ENCODE measurements around the gene LMO1.

Gene LMO1

GRCh38 chr11:8230178-8230859 is 33.4 kb downstream of the LMO1 start:
- TF ChIP-seq FOXA1 (IDR thresholded peaks at IDR 0.05) (no peak), TARDBP (IDR thresholded peaks at IDR 0.05) (no peak), FOXM1 (IDR thresholded peaks at IDR 0.05; ENCODE audit: borderline replicate concordance) (no peak), LEF1 (IDR thresholded peaks at IDR 0.05; ENCODE audit: borderline replicate concordance) (no peak), CTBP1 (IDR thresholded peaks at IDR 0.05; ENCODE audit: borderline replicate concordance) (no peak), FOXK2 (IDR thresholded peaks at IDR 0.05) (no peak), ARNT (IDR thresholded peaks at IDR 0.05) (no peak), ELF4 (IDR thresholded peaks at IDR 0.05) (no peak), NFRKB (IDR thresholded peaks at IDR 0.05) (no peak), BHLHE40 (IDR thresholded peaks at IDR 0.05; ENCODE audit: borderline replicate concordance) (no peak), SUZ12 (IDR thresholded peaks at IDR 0.05) (no peak), ZNF384 (IDR thresholded peaks at IDR 0.05) (no peak), HDGF (IDR thresholded peaks at IDR 0.05; ENCODE audit: borderline replicate concordance) (no peak), SP1 (IDR thresholded peaks at IDR 0.05) (no peak), L3MBTL2 (conservative IDR thresholded peaks at IDR 0.05) (no peak)
- TF ChIP-seq, protein P1, sequence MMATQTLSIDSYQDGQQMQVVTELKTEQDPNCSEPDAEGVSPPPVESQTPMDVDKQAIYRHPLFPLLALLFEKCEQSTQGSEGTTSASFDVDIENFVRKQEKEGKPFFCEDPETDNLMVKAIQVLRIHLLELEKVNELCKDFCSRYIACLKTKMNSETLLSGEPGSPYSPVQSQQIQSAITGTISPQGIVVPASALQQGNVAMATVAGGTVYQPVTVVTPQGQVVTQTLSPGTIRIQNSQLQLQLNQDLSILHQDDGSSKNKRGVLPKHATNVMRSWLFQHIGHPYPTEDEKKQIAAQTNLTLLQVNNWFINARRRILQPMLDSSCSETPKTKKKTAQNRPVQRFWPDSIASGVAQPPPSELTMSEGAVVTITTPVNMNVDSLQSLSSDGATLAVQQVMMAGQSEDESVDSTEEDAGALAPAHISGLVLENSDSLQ (IDR thresholded peaks at IDR 0.05): no peak
- no peak for DNase-seq (ENCODE audit: extremely low spot score)
- POLR2A ChIA-PET: no interaction called here
- CTCF ChIA-PET: interaction anchor here (0.6 to 1.2 kb wide), 3 partner anchors 87 to 337 kb away, joined by 3 to 4 read pairs (median 3); no protein-coding TSS in a partner anchor

- ChIA-PET POLR2A (interaction anchor here (2.4 kb wide), 1 partner anchor 33 kb away, joined by 6 read pairs; no protein-coding TSS in a partner anchor), CTCF (interaction anchor here (0.8 to 2.1 kb wide), 4 partner anchors 12 to 337 kb away, joined by 3 to 8 read pairs (median 4); partner anchors contain the start of gene LMO1)
- no peak for TF ChIP-seq SUZ12 (IDR thresholded peaks at IDR 0.05)
- TF ChIP-seq FOXK2 (IDR thresholded peaks at IDR 0.05): no peak
- TF ChIP-seq, protein P1 (IDR thresholded peaks at IDR 0.05): no peak
- TF ChIP-seq SP1 (IDR thresholded peaks at IDR 0.05): no peak
- no peak for TF ChIP-seq L3MBTL2 (conservative IDR thresholded peaks at IDR 0.05)
- TF ChIP-seq FOXM1 (IDR thresholded peaks at IDR 0.05; ENCODE audit: borderline replicate concordance): no peak
- DNase-seq (ENCODE audit: extremely low spot score): no peak
These were observed 34.1 kb downstream of the LMO1 start for GRCh38 chr11:8229299-8230177.

DNA sequence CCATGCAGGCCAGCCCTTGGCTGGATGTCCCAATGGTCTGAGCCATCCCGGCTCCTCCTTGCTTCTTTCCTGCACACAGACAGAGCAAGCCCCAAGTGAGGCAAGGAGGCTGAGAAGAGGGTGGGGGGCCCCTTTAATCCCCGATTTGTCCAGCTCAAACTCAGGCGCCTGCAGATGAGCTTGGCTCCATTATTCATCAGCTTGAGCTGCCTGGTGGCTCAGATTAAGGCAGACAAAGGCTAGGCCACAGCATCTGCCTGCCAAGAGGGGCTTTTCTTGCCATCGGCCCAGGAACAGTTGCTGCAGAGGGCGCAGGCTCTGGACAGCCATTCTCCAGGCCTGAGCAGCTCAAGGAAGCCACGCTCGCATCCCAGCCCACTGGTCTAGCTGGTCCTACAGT is 35.4 kb downstream of the LMO1 start:
- POLR2A ChIA-PET: interaction anchor here (2.4 kb wide), 1 partner anchor 35 kb away, joined by 6 read pairs; no protein-coding TSS in a partner anchor
- CTCF ChIA-PET: interaction anchor here (0.7 to 2.1 kb wide), 3 partner anchors 34 to 101 kb away, joined by 3 to 8 read pairs (median 3); partner anchors contain the start of gene LMO1
- TF ChIP-seq FOXK2 (IDR thresholded peaks at IDR 0.05) (no peak), ELF4 (IDR thresholded peaks at IDR 0.05) (no peak), ARNT (IDR thresholded peaks at IDR 0.05) (no peak), TARDBP (IDR thresholded peaks at IDR 0.05) (no peak)
- DNase-seq (ENCODE audit: extremely low spot score): no peak

DNA sequence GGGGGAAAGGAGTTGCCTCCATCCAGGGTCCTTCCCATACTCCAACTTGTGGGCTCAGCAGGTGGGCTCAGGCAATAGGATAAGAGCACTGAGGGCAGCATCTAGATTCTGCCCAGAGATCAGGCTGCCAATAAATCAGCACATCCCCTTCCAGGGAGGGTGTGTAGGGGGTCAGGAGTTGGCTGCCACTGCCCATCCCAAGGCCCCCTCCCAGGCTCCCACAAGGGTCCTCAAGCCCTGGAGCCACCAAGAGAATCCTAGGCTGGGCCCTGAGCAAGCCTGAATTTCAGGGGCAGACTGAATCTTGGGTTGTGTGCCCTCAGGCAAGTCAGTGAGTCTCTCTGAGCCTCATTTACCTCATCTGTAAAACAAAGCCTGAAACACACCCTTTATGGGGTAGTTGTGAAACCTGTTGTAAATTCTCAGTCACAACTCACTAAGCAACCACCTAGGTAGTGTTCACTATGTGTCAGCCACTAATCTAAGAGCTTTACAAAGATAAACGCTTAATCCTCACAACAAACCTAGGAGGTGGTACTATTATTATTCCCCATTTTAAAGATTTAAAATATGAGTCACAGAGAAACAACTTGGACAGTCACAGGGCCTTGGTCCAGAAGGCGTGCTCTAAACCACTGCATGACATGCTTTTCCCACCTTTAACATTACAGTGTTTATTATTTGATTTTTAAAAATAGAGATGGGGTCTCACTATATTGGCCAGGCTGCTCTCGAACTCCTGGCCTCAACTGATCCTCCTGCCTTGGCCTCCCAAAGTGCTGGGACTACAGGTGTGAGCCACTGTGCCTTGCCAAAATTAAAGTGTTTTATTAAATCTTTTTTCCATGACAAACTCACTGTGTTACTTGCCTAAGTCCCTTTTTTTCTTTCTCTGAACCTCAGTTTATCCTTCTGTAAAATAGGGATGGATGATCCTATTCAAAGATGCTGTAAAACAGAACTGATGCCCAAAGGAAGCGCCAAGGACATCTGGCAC is 36.2 kb downstream of the LMO1 start:
- no peak for DNase-seq (ENCODE audit: extremely low spot score)
- POLR2A ChIA-PET: interaction anchor here (2.4 kb wide), 1 partner anchor 35 kb away, joined by 6 read pairs; no protein-coding TSS in a partner anchor
- CTCF ChIA-PET: interaction anchor here (0.8 to 2.1 kb wide), 3 partner anchors 36 to 340 kb away, joined by 3 to 8 read pairs (median 3); partner anchors contain the start of gene LMO1
- TF ChIP-seq FOXM1 (IDR thresholded peaks at IDR 0.05; ENCODE audit: borderline replicate concordance): no peak

DNA sequence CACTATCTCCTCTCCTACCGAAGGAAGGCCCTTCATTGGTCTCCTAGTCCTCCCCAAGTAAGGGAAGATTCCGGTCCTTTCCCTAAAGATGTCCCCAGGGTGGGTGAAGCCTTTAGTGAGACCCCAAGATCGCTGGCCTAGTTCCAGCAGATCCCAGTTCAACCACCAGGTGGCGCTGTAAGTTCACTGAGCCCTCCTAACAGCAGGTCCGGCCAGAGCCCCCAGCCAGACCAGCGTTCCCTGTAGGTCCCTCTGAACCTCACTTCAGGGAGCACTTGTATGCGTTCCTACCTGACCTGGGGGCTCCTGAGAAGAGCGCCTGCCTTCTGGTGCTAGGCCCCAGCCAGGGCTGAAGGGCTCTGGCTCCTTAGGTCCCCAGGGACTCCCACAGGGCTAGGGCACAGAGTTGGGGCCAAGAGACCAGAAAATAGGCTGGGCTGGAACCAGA is 38.1 kb downstream of the LMO1 start:
- CTCF ChIA-PET: no interaction called here
- TF ChIP-seq LEF1 (IDR thresholded peaks at IDR 0.05; ENCODE audit: borderline replicate concordance) (no peak), L3MBTL2 (conservative IDR thresholded peaks at IDR 0.05) (no peak), ELF4 (IDR thresholded peaks at IDR 0.05) (no peak), FOXK2 (IDR thresholded peaks at IDR 0.05) (no peak), SP1 (IDR thresholded peaks at IDR 0.05) (no peak), FOXM1 (IDR thresholded peaks at IDR 0.05; ENCODE audit: borderline replicate concordance) (no peak), CTBP1 (IDR thresholded peaks at IDR 0.05; ENCODE audit: borderline replicate concordance) (no peak), FOXA1 (IDR thresholded peaks at IDR 0.05) (no peak)
- TF ChIP-seq, protein P1 (IDR thresholded peaks at IDR 0.05): no peak
- DNase-seq (ENCODE audit: extremely low spot score): peak; percentile 88
- POLR2A ChIA-PET: interaction anchor here (0.6 kb wide), 1 partner anchor 43 kb away, joined by 3 read pairs; no protein-coding TSS in a partner anchor
